Keratinocyte (primary cell): ENCODE results near the gene SPDYE4. TPM values are rescaled to one million over a fixed set of nuclear protein-coding genes. Genes with fewer than 3 reads are reported as not detected.

ENCODE experiments used
- DNase-seq: peaks from one replicate; pipeline ENCODE4 v3.0.0-alpha.2; 2011; ENCODE audit warnings: low read depth, missing footprints, low spot score
- FAIRE-seq: peaks from 2 replicates; lab custom pipeline; 2011; peaks lifted over from hg19 to GRCh38; lab: Jason Lieb, UNC
- H2AFZ ChIP-seq: 2 replicates; pipeline ENCODE4 v1.6.0; 2012; ENCODE audit warnings: low read length, control low read depth, inconsistent platforms; ENCODE audit not compliant: control insufficient read depth
- H3K27ac ChIP-seq: 2 replicates; pipeline ENCODE4 v1.5.1; 2011; ENCODE audit warnings: low read length; ENCODE audit not compliant: control insufficient read depth, insufficient read depth
- H3K27me3 ChIP-seq: 3 replicates; pipeline ENCODE4 v1.6.0; 2011; ENCODE audit warnings: low read length; ENCODE audit not compliant: control insufficient read depth, insufficient read depth; ENCODE audit errors: extremely low read depth
- H3K36me3 ChIP-seq, 2 experiments: 2 replicates in 1 of 2; 3 replicates in 1 of 2; pipeline ENCODE4 v1.5.1; 2011; ENCODE audit warnings: low read length in 2 of 2, mild to moderate bottlenecking in 1 of 2; ENCODE audit not compliant: control insufficient read depth in 2 of 2, insufficient read depth in 2 of 2; ENCODE audit errors: extremely low read depth in 1 of 2
- H3K4me1 ChIP-seq: 3 replicates; pipeline ENCODE4 v1.5.1; 2011; ENCODE audit warnings: low read length; ENCODE audit not compliant: control insufficient read depth, insufficient read depth; ENCODE audit errors: extremely low read depth
- H3K4me2 ChIP-seq: 3 replicates; pipeline ENCODE4 v1.6.0; 2011; ENCODE audit warnings: low read depth, low read length; ENCODE audit not compliant: control insufficient read depth, insufficient read depth; ENCODE audit errors: extremely low read depth
- H3K4me3 ChIP-seq, 3 experiments: fragments of 200-600 bp in 1 of 3; sonication (generic) in 1 of 3; 2 replicates in 2 of 3; 3 replicates in 1 of 3; pipeline ENCODE4 v1.5.1; 2011 to 2016; ENCODE audit warnings: low read length in 3 of 3, mild to moderate bottlenecking in 3 of 3, control low read depth in 2 of 3, inconsistent platforms in 1 of 3, low read depth in 1 of 3, mixed read lengths in 1 of 3, mixed run types in 1 of 3, moderate library complexity in 1 of 3; ENCODE audit not compliant: control insufficient read depth in 2 of 3, insufficient read depth in 2 of 3; ENCODE audit errors: extremely low read depth in 1 of 3
- H3K79me2 ChIP-seq: 2 replicates; pipeline ENCODE4 v1.6.0; 2012; ENCODE audit warnings: low read length; ENCODE audit not compliant: control insufficient read depth, insufficient read depth
- H3K9ac ChIP-seq: 3 replicates; pipeline ENCODE4 v1.6.0; 2011; ENCODE audit warnings: low read length; ENCODE audit not compliant: control insufficient read depth, insufficient read depth; ENCODE audit errors: extremely low read depth
- H3K9me1 ChIP-seq: 3 replicates; pipeline ENCODE4 v1.6.0; 2011; ENCODE audit warnings: low read length; ENCODE audit not compliant: control insufficient read depth, insufficient read depth; ENCODE audit errors: extremely low read depth
- H3K9me3 ChIP-seq: 2 replicates; pipeline ENCODE4 v1.5.1; 2012; ENCODE audit warnings: low read depth, low read length; ENCODE audit not compliant: control insufficient read depth
- H4K20me1 ChIP-seq: 3 replicates; pipeline ENCODE4 v1.6.0; 2011; ENCODE audit warnings: low read length; ENCODE audit not compliant: control insufficient read depth, insufficient read depth; ENCODE audit errors: extremely low read depth
- CTCF ChIP-seq, 3 experiments: IDR thresholded peaks in 1 of 3; conservative IDR thresholded peaks in 1 of 3; optimal IDR thresholded peaks in 1 of 3; 2 replicates in 2 of 3; 3 replicates in 1 of 3; pipeline versions ENCODE3 to v1.5.1; 2011; ENCODE audit warnings: low read length in 3 of 3, mild to moderate bottlenecking in 3 of 3, moderate library complexity in 2 of 3, control low read depth in 1 of 3, inconsistent platforms in 1 of 3; ENCODE audit not compliant: insufficient read depth in 2 of 3; ENCODE audit errors: extremely low read depth in 1 of 3
- EZH2 ChIP-seq: IDR thresholded peaks from one replicate; pipeline ENCODE4 v1.6.1; 2012; ENCODE audit warnings: inconsistent platforms, mild to moderate bottlenecking, low read length, moderate library complexity
- dilution Hi-C: fragments of 300-500 bp; cut with MboI; formaldehyde crosslinking; loops from one replicate; pipeline ENCODE4 v1.7.0; 2020; ENCODE audit warnings: low sequenced_read_pairs; ENCODE audit not compliant: extremely low pct_ligation_motif_present
- polyA plus RNA-seq, 5 experiments: library from polyadenylated mRNA; depleted of rRNA in 3 of 5; stranded (reverse) in 3 of 5; stranded (forward) in 1 of 5; unstranded in 1 of 5; fragments of >200 nt; gene quantifications; 1 replicate in 1 of 5; 2 replicates in 3 of 5; 3 replicates in 1 of 5; pipeline versions ENCODE4 v1.2.1 to v1.2.3, GENCODE V29; 2011 to 2012; ENCODE audit warnings: missing spikeins in 2 of 5, low read depth in 1 of 5, low replicate concordance in 1 of 5

Gene SPDYE4
- polyA plus RNA-seq, 1 donor (not counting 4 experiments of a cell fraction or from before 2014, with no cell fraction given) = not detected

- Histone ChIP-seq H3K27me3 (no peaks in the 10 kb centered on the region), H3K4me3 (no peak overlapping the region), H3K27ac (no peak overlapping the region), H2AFZ (no peak overlapping the region), H3K9me3 (peaks cover 3% of the 10 kb centered on the region), H3K9ac (no peak overlapping the region), H3K4me2 (no peak overlapping the region), H3K79me2 (no peaks in the 10 kb centered on the region), H4K20me1 (no peaks in the 10 kb centered on the region), H3K4me1 (no peaks in the 10 kb centered on the region), H3K9me1 (no peaks in the 10 kb centered on the region), H3K36me3 (no peaks in the 10 kb centered on the region)
- FAIRE-seq = no peak
- no peak for DNase-seq
- dilution Hi-C loops = no loop called here
- TF ChIP-seq CTCF (optimal IDR thresholded peaks at IDR 0.05 in 1 of 3, IDR thresholded peaks at IDR 0.05 in 1 of 3, conservative IDR thresholded peaks at IDR 0.05 in 1 of 3; ENCODE audit: extremely low read depth in 1 of 3, insufficient read depth in 2 of 3, low read length in 3 of 3) = no peak
- no peak for TF ChIP-seq EZH2
These were observed 31.4 kb upstream of the SPDYE4 start for GRCh38 chr17:8789743-8790142.

- Histone ChIP-seq H3K36me3 (no peaks in the 10 kb centered on the region), H3K4me2 (no peak overlapping the region), H3K9ac (no peak overlapping the region), H3K9me3 (peaks cover 3% of the 10 kb centered on the region), H3K79me2 (no peaks in the 10 kb centered on the region), H3K27me3 (no peaks in the 10 kb centered on the region), H3K27ac (no peak overlapping the region), H3K4me1 (no peaks in the 10 kb centered on the region), H3K9me1 (no peaks in the 10 kb centered on the region), H3K4me3 (no peak overlapping the region), H2AFZ (no peak overlapping the region), H4K20me1 (no peaks in the 10 kb centered on the region)
- dilution Hi-C loops = no loop called here
- TF ChIP-seq EZH2 (no peak), CTCF (optimal IDR thresholded peaks at IDR 0.05 in 1 of 3, IDR thresholded peaks at IDR 0.05 in 1 of 3, conservative IDR thresholded peaks at IDR 0.05 in 1 of 3; ENCODE audit: extremely low read depth in 1 of 3, insufficient read depth in 2 of 3, low read length in 3 of 3) (no peak)
- no peak for FAIRE-seq
- no peak for DNase-seq
These were observed 30.7 kb upstream of the SPDYE4 start for GRCh38 chr17:8788998-8789397.
